ENCODE measurements around the gene BTBD9. TPM values are rescaled to one million over a fixed set of nuclear protein-coding genes. Genes with fewer than 3 reads are reported as not detected.

The BTBD9 gene
- total RNA-seq, 6 experiments from 2014 or later, result 11.0 to 12.7 (median 12.5) TPM

GRCh38 chr6:38150681-38151296, 488.9 kb downstream of the BTBD9 start:
- Mint-ChIP-seq H3K4me1 (ENCODE audit: low read depth) (peaks cover 42% of the 10 kb centered on the region), H3K36me3 (ENCODE audit: low read depth) (peaks cover 20% of the 10 kb centered on the region), H3K4me3 (no peak overlapping the region), H3K27me3 (ENCODE audit: insufficient read depth) (peaks cover 8% of the 10 kb centered on the region), H3K27ac (no peak overlapping the region), H3K9me3 (no peaks in the 10 kb centered on the region)
- no peak for TF ChIP-seq CTCF (IDR thresholded peaks at IDR 0.05)
- no peak for DNase-seq

GRCh38 chr6:38150021-38150420, 489.7 kb downstream of the BTBD9 start:
- Mint-ChIP-seq H3K4me3 (no peak overlapping the region), H3K27ac (no peak overlapping the region), H3K27me3 (ENCODE audit: insufficient read depth) (peaks cover 8% of the 10 kb centered on the region), H3K4me1 (ENCODE audit: low read depth) (peaks cover 39% of the 10 kb centered on the region), H3K9me3 (no peaks in the 10 kb centered on the region), H3K36me3 (ENCODE audit: low read depth) (peaks cover 20% of the 10 kb centered on the region)
- DNase-seq, result no peak
- no peak for TF ChIP-seq CTCF (IDR thresholded peaks at IDR 0.05)

GRCh38 chr6:38149531-38149930, 490.2 kb downstream of the BTBD9 start:
- no peak overlapping the region for H3K4me3 Mint-ChIP-seq
- peaks cover 20% of the 10 kb centered on the region for H3K36me3 Mint-ChIP-seq (ENCODE audit: low read depth)
- DNase-seq, result no peak
- H3K9me3 Mint-ChIP-seq, result no peaks in the 10 kb centered on the region
- peaks cover 35% of the 10 kb centered on the region for H3K4me1 Mint-ChIP-seq (ENCODE audit: low read depth)
- H3K27me3 Mint-ChIP-seq (ENCODE audit: insufficient read depth), result peaks cover 8% of the 10 kb centered on the region
- no peak for TF ChIP-seq CTCF (IDR thresholded peaks at IDR 0.05)
- H3K27ac Mint-ChIP-seq, result no peak overlapping the region

GRCh38 chr6:38148606-38149005, 491.1 kb downstream of the BTBD9 start:
- no peak overlapping the region for H3K4me3 Mint-ChIP-seq
- peaks cover 8% of the 10 kb centered on the region for H3K27me3 Mint-ChIP-seq (ENCODE audit: insufficient read depth)
- no peak for TF ChIP-seq CTCF (IDR thresholded peaks at IDR 0.05)

GRCh38 chr6:38146734-38147027, 493.0 kb downstream of the BTBD9 start:
- H3K4me1 Mint-ChIP-seq (ENCODE audit: low read depth), result peaks cover 35% of the 10 kb centered on the region
- TF ChIP-seq CTCF (IDR thresholded peaks at IDR 0.05), result no peak
- H3K9me3 Mint-ChIP-seq, result no peaks in the 10 kb centered on the region
- H3K27me3 Mint-ChIP-seq (ENCODE audit: insufficient read depth), result peaks cover 3% of the 10 kb centered on the region
- H3K27ac Mint-ChIP-seq, result no peak overlapping the region; the same call in 1 of the 2 replicates
- H3K4me3 Mint-ChIP-seq, result no peak overlapping the region
- DNase-seq, result no peak
- peaks cover 13% of the 10 kb centered on the region; the same call in 1 of the 2 replicates for H3K36me3 Mint-ChIP-seq (ENCODE audit: low read depth)

More at GRCh38 chr6:38148606-38149005, 491.1 kb downstream of the BTBD9 start:
- no peak overlapping the region for H3K27ac Mint-ChIP-seq
- peaks cover 20% of the 10 kb centered on the region for H3K36me3 Mint-ChIP-seq (ENCODE audit: low read depth)
- H3K9me3 Mint-ChIP-seq, result no peaks in the 10 kb centered on the region
- no peak for DNase-seq
- peaks cover 35% of the 10 kb centered on the region for H3K4me1 Mint-ChIP-seq (ENCODE audit: low read depth)
